ENCODE data around the gene WASF3. TPM values are rescaled to one million over a fixed set of nuclear protein-coding genes. Genes with fewer than 3 reads are reported as not detected.
A peak's percentile ranks its signal among the peaks of the same experiment; 100 is the strongest.

WASF3 gene
- total RNA-seq, 1 experiment from 2014 or later = 4.6 TPM

- Histone ChIP-seq H3K4me1 (ENCODE audit: insufficient read depth, low read length, poor library complexity, severe bottlenecking) (no peaks in the 10 kb centered on the region), H3K27ac (ENCODE audit: low read depth, low read length, poor library complexity, severe bottlenecking) (no peak overlapping the region), H3K27me3 (replicated peaks; ENCODE audit: insufficient read depth, low read depth, low read length, poor library complexity) (no peaks in the 10 kb centered on the region), H3K9me3 (ENCODE audit: low read depth, low read length, poor library complexity, severe bottlenecking) (no peaks in the 10 kb centered on the region), H3K4me3 (ENCODE audit: low read depth, low read length, poor library complexity, severe bottlenecking) (no peak overlapping the region), H3K36me3 (ENCODE audit: insufficient read depth, low read length, poor library complexity, severe bottlenecking) (no peaks in the 10 kb centered on the region)
- peak; percentile 20 for DNase-seq (ENCODE audit: low spot score)
- intact Hi-C loops (cut with micrococcal nuclease; ENCODE audit: unreplicated experiment) = loop anchor here (10.0 kb wide), 1 partner anchor 417 kb away; no protein-coding TSS in a partner anchor
- POLR2A ChIA-PET (ENCODE audit: low non-redundant PET) = no interaction called here
- CTCF ChIA-PET = no interaction called here
- no TSS peak for BruUV-seq (replicated peaks)
- TF ChIP-seq EZH2 (IDR thresholded peaks at IDR 0.05; ENCODE audit: borderline replicate concordance, low read depth, low read length, poor library complexity, severe bottlenecking) = no peak
- TF ChIP-seq CTCF (conservative IDR thresholded peaks at IDR 0.05; ENCODE audit: low read depth, low read length) = peak; percentile 31; the same call in 1 of the 2 replicates
Observed at GRCh38 chr13:26601669-26602068, 44.2 kb downstream of the WASF3 start.

- POLR2A ChIA-PET (ENCODE audit: low non-redundant PET) = no interaction called here
- Histone ChIP-seq H3K36me3 (ENCODE audit: insufficient read depth, low read length, poor library complexity, severe bottlenecking) (no peaks in the 10 kb centered on the region), H3K27me3 (replicated peaks; ENCODE audit: insufficient read depth, low read depth, low read length, poor library complexity) (no peaks in the 10 kb centered on the region), H3K4me1 (ENCODE audit: insufficient read depth, low read length, poor library complexity, severe bottlenecking) (no peaks in the 10 kb centered on the region), H3K4me3 (ENCODE audit: low read depth, low read length, poor library complexity, severe bottlenecking) (no peak overlapping the region), H3K9me3 (ENCODE audit: low read depth, low read length, poor library complexity, severe bottlenecking) (no peaks in the 10 kb centered on the region), H3K27ac (ENCODE audit: low read depth, low read length, poor library complexity, severe bottlenecking) (no peak overlapping the region)
- no TSS peak for BruUV-seq (replicated peaks)
- CTCF ChIA-PET = no interaction called here
- intact Hi-C loops (cut with micrococcal nuclease; ENCODE audit: unreplicated experiment) = loop anchor here (10.0 kb wide), 1 partner anchor 418 kb away; no protein-coding TSS in a partner anchor
- DNase-seq (ENCODE audit: low spot score) = no peak
- TF ChIP-seq EZH2 (IDR thresholded peaks at IDR 0.05; ENCODE audit: borderline replicate concordance, low read depth, low read length, poor library complexity, severe bottlenecking) (no peak), CTCF (conservative IDR thresholded peaks at IDR 0.05; ENCODE audit: low read depth, low read length) (no peak)
Observed at GRCh38 chr13:26602783-26603182, 45.3 kb downstream of the WASF3 start.

GRCh38 chr13:26604784-26605545 lies 47.5 kb downstream of the WASF3 start:
- Histone ChIP-seq H3K36me3 (ENCODE audit: insufficient read depth, low read length, poor library complexity, severe bottlenecking) (no peaks in the 10 kb centered on the region), H3K27me3 (replicated peaks; ENCODE audit: insufficient read depth, low read depth, low read length, poor library complexity) (no peaks in the 10 kb centered on the region), H3K27ac (ENCODE audit: low read depth, low read length, poor library complexity, severe bottlenecking) (no peak overlapping the region), H3K4me1 (ENCODE audit: insufficient read depth, low read length, poor library complexity, severe bottlenecking) (no peaks in the 10 kb centered on the region), H3K9me3 (ENCODE audit: low read depth, low read length, poor library complexity, severe bottlenecking) (no peaks in the 10 kb centered on the region), H3K4me3 (ENCODE audit: low read depth, low read length, poor library complexity, severe bottlenecking) (no peak overlapping the region)
- TF ChIP-seq EZH2 (IDR thresholded peaks at IDR 0.05; ENCODE audit: borderline replicate concordance, low read depth, low read length, poor library complexity, severe bottlenecking) (no peak), CTCF (conservative IDR thresholded peaks at IDR 0.05; ENCODE audit: low read depth, low read length) (no peak)
- ChIA-PET POLR2A (ENCODE audit: low non-redundant PET) (no interaction called here), CTCF (interaction anchor here (0.7 to 1.6 kb wide), 2 partner anchors 93 to 420 kb away, joined by 5 to 13 read pairs; no protein-coding TSS in a partner anchor)
- BruUV-seq (replicated peaks) = no TSS peak
- intact Hi-C loops (cut with micrococcal nuclease; ENCODE audit: unreplicated experiment) = loop anchor here (10.0 kb wide), 1 partner anchor 420 kb away; no protein-coding TSS in a partner anchor
- DNase-seq (ENCODE audit: low spot score) = no peak

All from A673 (cell line).